PFSK-1 (cell line): ENCODE data around the gene SYN1.

Source experiments
- FOXP2 ChIP-seq: optimal IDR thresholded peaks from 2 replicates; pipeline ENCODE3; 2011; ENCODE audit warnings: borderline replicate concordance, control low read depth, inconsistent platforms; ENCODE audit not compliant: insufficient read depth; ENCODE audit errors: extremely low read length, extremely low read depth
- POLR2AphosphoS5 ChIP-seq: IDR thresholded peaks from 2 replicates; pipeline ENCODE4 v1.6.1; 2012; ENCODE audit warnings: low read depth, mild to moderate bottlenecking, control low read depth, low read length, moderate library complexity
- REST ChIP-seq, 2 experiments: IDR thresholded peaks; 2 replicates each; pipeline versions ENCODE4 v1.6.1 to v1.8.0; 2011 to 2012; ENCODE audit warnings: low read depth in 2 of 2, low read length in 2 of 2, control low read depth in 1 of 2, inconsistent platforms in 1 of 2, mild to moderate bottlenecking in 1 of 2, moderate library complexity in 1 of 2; ENCODE audit not compliant: insufficient read depth in 1 of 2
- SIN3A ChIP-seq: IDR thresholded peaks from 2 replicates; pipeline ENCODE4 v1.6.1; 2012; ENCODE audit warnings: mild to moderate bottlenecking, low read length, moderate library complexity, borderline replicate concordance; ENCODE audit not compliant: insufficient read depth
- TAF1 ChIP-seq: IDR thresholded peaks from 2 replicates; pipeline ENCODE4 v1.6.1; 2012; ENCODE audit warnings: low read length, control low read depth, borderline replicate concordance; ENCODE audit not compliant: insufficient read depth

Gene SYN1

GRCh38 chrX:47658301-47658683 is 38.6 kb upstream of the SYN1 start:
- TF ChIP-seq TAF1: no peak
- TF ChIP-seq FOXP2: no peak
- no peak for TF ChIP-seq POLR2AphosphoS5
- TF ChIP-seq SIN3A: no peak
- TF ChIP-seq REST (IDR thresholded peaks at IDR 0.05; ENCODE audit: insufficient read depth in 1 of 2, low read depth in 2 of 2, low read length in 2 of 2): no peak

GRCh38 chrX:47651043-47651905 is 31.6 kb upstream of the SYN1 start:
- TF ChIP-seq SIN3A (no peak), FOXP2 (no peak), REST (IDR thresholded peaks at IDR 0.05; ENCODE audit: insufficient read depth in 1 of 2, low read depth in 2 of 2, low read length in 2 of 2) (no peak), POLR2AphosphoS5 (no peak)

GRCh38 chrX:47650164-47651042 is 30.7 kb upstream of the SYN1 start, which contains the start of gene ELK1:
Gene ELK1 (minus strand): TSS chrX:47650563. CDS start chrX:47641441, 9,122 bp downstream.
- no peak; the same call in 1 of the 2 replicates for TF ChIP-seq TAF1
- TF ChIP-seq SIN3A: peak; percentile 84; the same call in 1 of the 2 replicates
- TF ChIP-seq POLR2AphosphoS5: 0 out of 2 replicates have a peak, but pooled peaks have one; percentile 16

GRCh38 chrX:47649781-47650163 is 30.1 kb upstream of the SYN1 start:
- no peak for TF ChIP-seq FOXP2
- no peak for TF ChIP-seq TAF1

GRCh38 chrX:47649271-47649670 is 29.6 kb upstream of the SYN1 start:
- TF ChIP-seq REST (IDR thresholded peaks at IDR 0.05; ENCODE audit: insufficient read depth in 1 of 2, low read depth in 2 of 2, low read length in 2 of 2) (no peak), TAF1 (no peak), SIN3A (no peak), FOXP2 (no peak), POLR2AphosphoS5 (no peak)

GRCh38 chrX:47648376-47648775 is 28.7 kb upstream of the SYN1 start:
- TF ChIP-seq FOXP2 (no peak), REST (IDR thresholded peaks at IDR 0.05; ENCODE audit: insufficient read depth in 1 of 2, low read depth in 2 of 2, low read length in 2 of 2) (no peak), SIN3A (no peak), POLR2AphosphoS5 (no peak), TAF1 (no peak)
